Loucy (cell line): ENCODE results near the gene SH3RF1.

ENCODE experiments used
- H2AFZ ChIP-seq: fragments of 200-600 bp; sonication (generic); 2 replicates; pipeline ENCODE4 v1.6.0; 2016; ENCODE audit warnings: antibody characterized with exemption, mild to moderate bottlenecking, low read length, moderate library complexity
- H3F3A ChIP-seq: fragments of 200-600 bp; 2 replicates; pipeline ENCODE4 v1.6.0; 2016; ENCODE audit warnings: antibody characterized with exemption, low read depth, mild to moderate bottlenecking
- H3K27me3 ChIP-seq: fragments of 200-600 bp; sonication (generic); 2 replicates; pipeline ENCODE4 v1.6.1; 2014; ENCODE audit warnings: low read length, mild to moderate bottlenecking; ENCODE audit not compliant: insufficient read depth, poor library complexity, severe bottlenecking
- H3K36me3 ChIP-seq: fragments of 200-600 bp; sonication (generic); 2 replicates; pipeline ENCODE4 v1.6.1; 2016; ENCODE audit warnings: low read length; ENCODE audit not compliant: insufficient read depth
- H3K4me1 ChIP-seq: fragments of 200-600 bp; sonication (generic); 2 replicates; pipeline ENCODE4 v1.5.1; 2014; ENCODE audit warnings: low read length, mild to moderate bottlenecking; ENCODE audit not compliant: insufficient read depth, poor library complexity, severe bottlenecking
- H3K4me2 ChIP-seq: fragments of 200-600 bp; sonication (generic); 2 replicates; pipeline ENCODE4 v1.6.0; 2014; ENCODE audit warnings: antibody characterized with exemption, low read length, low read depth, mild to moderate bottlenecking; ENCODE audit not compliant: poor library complexity, severe bottlenecking
- H3K4me3 ChIP-seq: fragments of 200-600 bp; sonication (generic); 2 replicates; pipeline ENCODE4 v1.5.1; 2014; ENCODE audit warnings: low read length, mild to moderate bottlenecking, mixed read lengths; ENCODE audit not compliant: poor library complexity, severe bottlenecking
- H3K79me2 ChIP-seq: fragments of 200-600 bp; sonication (generic); 2 replicates; pipeline ENCODE4 v1.6.1; 2014; ENCODE audit warnings: low read length; ENCODE audit not compliant: insufficient read depth
- H3K9ac ChIP-seq: fragments of 200-600 bp; sonication (generic); 2 replicates; pipeline ENCODE4 v1.6.0; 2014; ENCODE audit warnings: mild to moderate bottlenecking, low read depth, low read length, moderate library complexity; ENCODE audit not compliant: poor library complexity, severe bottlenecking
- H3K9me2 ChIP-seq: fragments of 200-600 bp; sonication (generic); replicated peaks from 2 replicates; pipeline ENCODE4 v1.6.1; 2016; ENCODE audit warnings: low read depth, low read length, mixed read lengths
- H3K9me3 ChIP-seq: fragments of 200-600 bp; sonication (generic); 2 replicates; pipeline ENCODE4 v1.6.1; 2014; ENCODE audit warnings: mild to moderate bottlenecking, antibody characterized with exemption, low read length, low read depth; ENCODE audit not compliant: insufficient read depth
- H4K20me1 ChIP-seq: fragments of 200-600 bp; sonication (generic); 2 replicates; pipeline ENCODE4 v1.6.0; 2014; ENCODE audit warnings: antibody characterized with exemption, low read length, mild to moderate bottlenecking; ENCODE audit not compliant: insufficient read depth, poor library complexity, severe bottlenecking
- EZH2phosphoT487 ChIP-seq: fragments of 200-600 bp; IDR thresholded peaks from 2 replicates; pipeline ENCODE4 v1.6.1; 2018; ENCODE audit warnings: antibody characterized with exemption, mild to moderate bottlenecking, moderate library complexity, borderline replicate concordance
- TF ChIP-seq, protein P1 (sequence below): fragments of 200-600 bp; sonication (generic); conservative IDR thresholded peaks from 2 replicates; pipeline ENCODE4 v1.5.1; 2014; ENCODE audit warnings: mild to moderate bottlenecking, antibody characterized with exemption, low read length

SH3RF1 gene

DNA sequence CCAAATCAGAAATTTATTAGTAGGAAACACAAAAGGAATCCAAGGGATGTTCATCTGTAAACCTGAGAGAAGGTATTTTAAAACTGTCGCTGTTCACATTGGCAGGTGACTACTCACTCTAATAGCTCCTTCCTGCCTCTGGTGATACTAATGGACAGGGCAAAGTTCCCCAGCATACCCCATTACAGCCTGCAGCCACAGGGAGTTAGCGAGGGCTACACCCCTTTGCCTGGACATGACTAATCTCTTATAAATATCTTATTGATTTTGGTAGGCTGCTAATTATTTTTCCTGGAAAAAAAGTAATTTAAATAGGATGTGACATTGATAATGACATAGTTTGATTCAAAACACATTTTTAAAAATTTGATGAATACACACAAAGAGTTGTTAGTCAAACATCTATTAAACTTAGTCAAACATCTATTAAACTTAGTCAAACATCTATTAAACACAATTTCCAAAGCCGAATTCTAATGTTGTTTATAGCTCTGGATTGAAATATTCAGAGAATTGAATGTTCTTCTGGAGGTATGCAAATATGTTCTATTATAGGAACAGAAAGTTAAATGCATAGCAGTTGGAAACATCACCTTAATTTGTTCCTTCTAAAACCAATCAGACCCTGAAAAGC lies 177.8 kb downstream of the SH3RF1 start:
- no peaks in the 10 kb centered on the region for H3K27me3 ChIP-seq
- H2AFZ ChIP-seq, result no peak overlapping the region
- no peaks in the 10 kb centered on the region for H3K9me2 ChIP-seq
- H3K36me3 ChIP-seq, result peaks cover 4% of the 10 kb centered on the region; the same call in 1 of the 2 replicates
- no peak overlapping the region for H3K4me3 ChIP-seq
- no peaks in the 10 kb centered on the region for H3K4me1 ChIP-seq
- TF ChIP-seq, protein P1, sequence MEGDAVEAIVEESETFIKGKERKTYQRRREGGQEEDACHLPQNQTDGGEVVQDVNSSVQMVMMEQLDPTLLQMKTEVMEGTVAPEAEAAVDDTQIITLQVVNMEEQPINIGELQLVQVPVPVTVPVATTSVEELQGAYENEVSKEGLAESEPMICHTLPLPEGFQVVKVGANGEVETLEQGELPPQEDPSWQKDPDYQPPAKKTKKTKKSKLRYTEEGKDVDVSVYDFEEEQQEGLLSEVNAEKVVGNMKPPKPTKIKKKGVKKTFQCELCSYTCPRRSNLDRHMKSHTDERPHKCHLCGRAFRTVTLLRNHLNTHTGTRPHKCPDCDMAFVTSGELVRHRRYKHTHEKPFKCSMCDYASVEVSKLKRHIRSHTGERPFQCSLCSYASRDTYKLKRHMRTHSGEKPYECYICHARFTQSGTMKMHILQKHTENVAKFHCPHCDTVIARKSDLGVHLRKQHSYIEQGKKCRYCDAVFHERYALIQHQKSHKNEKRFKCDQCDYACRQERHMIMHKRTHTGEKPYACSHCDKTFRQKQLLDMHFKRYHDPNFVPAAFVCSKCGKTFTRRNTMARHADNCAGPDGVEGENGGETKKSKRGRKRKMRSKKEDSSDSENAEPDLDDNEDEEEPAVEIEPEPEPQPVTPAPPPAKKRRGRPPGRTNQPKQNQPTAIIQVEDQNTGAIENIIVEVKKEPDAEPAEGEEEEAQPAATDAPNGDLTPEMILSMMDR, result no peak
- TF ChIP-seq EZH2phosphoT487, result no peak
- H4K20me1 ChIP-seq, result no peaks in the 10 kb centered on the region
- no peak overlapping the region for H3K9ac ChIP-seq
- H3F3A ChIP-seq, result no peaks in the 10 kb centered on the region
- no peak overlapping the region for H3K4me2 ChIP-seq
- H3K9me3 ChIP-seq, result no peaks in the 10 kb centered on the region
- no peaks in the 10 kb centered on the region for H3K79me2 ChIP-seq

DNA sequence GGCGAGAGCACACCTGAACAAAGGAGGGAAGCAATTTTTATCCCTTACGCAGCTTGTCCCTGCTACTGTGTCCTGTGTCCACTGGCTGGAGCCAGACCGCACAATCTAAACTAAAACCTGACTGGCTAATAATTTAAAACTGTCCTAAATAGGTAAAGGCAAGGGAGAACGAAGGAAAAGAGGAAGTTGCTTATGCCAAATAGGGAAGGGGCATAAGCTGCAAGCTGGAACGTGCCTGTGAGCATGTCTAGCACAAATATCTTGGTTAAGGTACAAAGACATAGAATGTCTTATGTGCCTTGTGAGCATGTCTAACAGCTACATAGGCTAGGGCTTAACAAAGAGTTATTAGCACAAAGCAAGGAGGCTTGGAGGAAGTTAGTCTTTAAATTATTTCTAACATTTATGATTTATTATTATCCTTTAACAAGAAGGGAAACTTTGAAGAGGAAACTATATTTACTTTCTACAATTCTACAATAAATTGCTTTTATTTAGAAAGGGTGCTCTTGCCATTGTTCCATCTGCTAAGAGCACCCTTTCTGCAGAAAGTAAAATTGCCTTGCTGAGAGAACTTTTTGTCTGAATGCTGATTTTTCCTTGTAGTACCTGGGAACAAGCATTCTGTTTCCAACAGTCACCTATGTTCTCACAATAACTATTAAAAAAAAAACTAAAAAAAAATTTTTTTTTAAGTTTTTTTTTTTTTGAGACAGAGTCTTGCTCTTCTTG lies 180.1 kb downstream of the SH3RF1 start:
- no peaks in the 10 kb centered on the region for H3K9me3 ChIP-seq
- H3K79me2 ChIP-seq, result no peaks in the 10 kb centered on the region
- no peaks in the 10 kb centered on the region for H3K4me1 ChIP-seq
- TF ChIP-seq EZH2phosphoT487, result no peak
- TF ChIP-seq, protein P1, result no peak
- H3F3A ChIP-seq, result no peaks in the 10 kb centered on the region
- no peaks in the 10 kb centered on the region for H3K36me3 ChIP-seq
- no peaks in the 10 kb centered on the region for H3K27me3 ChIP-seq
- no peaks in the 10 kb centered on the region for H4K20me1 ChIP-seq
- H2AFZ ChIP-seq, result no peak overlapping the region
- H3K4me2 ChIP-seq, result no peak overlapping the region
- H3K4me3 ChIP-seq, result no peak overlapping the region
- no peak overlapping the region for H3K9ac ChIP-seq
- H3K9me2 ChIP-seq, result no peaks in the 10 kb centered on the region

DNA sequence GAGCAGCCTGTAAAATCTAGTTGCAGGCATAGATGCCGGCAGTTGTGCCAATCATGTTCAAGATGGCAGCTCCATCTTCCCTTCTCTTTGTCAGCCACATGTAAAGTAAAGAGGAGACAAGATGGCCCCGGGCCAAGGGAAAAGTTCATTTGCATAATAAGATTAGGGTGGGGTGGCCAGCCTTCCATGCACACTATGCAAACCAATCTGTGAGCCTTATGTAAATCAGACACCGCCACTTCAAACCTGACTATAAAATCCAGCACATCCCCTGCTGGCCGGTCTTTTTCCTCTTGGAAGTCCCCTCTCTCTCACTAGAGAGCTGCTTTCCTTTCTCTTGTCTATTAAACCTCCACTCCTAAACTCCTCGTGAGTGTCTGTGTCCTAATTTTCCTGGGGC lies 181.8 kb downstream of the SH3RF1 start:
- H3K9me2 ChIP-seq, result no peaks in the 10 kb centered on the region
- no peaks in the 10 kb centered on the region for H3K9me3 ChIP-seq
- no peak overlapping the region for H3K4me2 ChIP-seq
- H4K20me1 ChIP-seq, result no peaks in the 10 kb centered on the region
- no peaks in the 10 kb centered on the region for H3K4me1 ChIP-seq
- no peaks in the 10 kb centered on the region for H3F3A ChIP-seq
- no peaks in the 10 kb centered on the region for H3K79me2 ChIP-seq
- TF ChIP-seq, protein P1, result no peak
- no peak for TF ChIP-seq EZH2phosphoT487
- no peak overlapping the region for H3K9ac ChIP-seq
- H3K4me3 ChIP-seq, result no peak overlapping the region
- H3K36me3 ChIP-seq, result no peaks in the 10 kb centered on the region
- no peak overlapping the region for H2AFZ ChIP-seq
- no peaks in the 10 kb centered on the region for H3K27me3 ChIP-seq
